Esophagus squamous epithelium (tissue), 5 donors: ENCODE measurements around the gene PLK1. TPM values are rescaled to one million over a fixed set of nuclear protein-coding genes. Genes with fewer than 3 reads are reported as not detected.

Experiments used
- DNase-seq: peaks from one replicate; lab custom pipeline; 2025; lab: John Stamatoyannopoulos, UW
- H3K27ac ChIP-seq, 4 donors: fragments of 200-600 bp; sonication (generic); one replicate each; pipeline ENCODE4 v1.5.1; 2016 to 2019; ENCODE audit warnings: mild to moderate bottlenecking in 1 of 4
- H3K27me3 ChIP-seq, 4 donors: fragments of 200-600 bp; sonication (generic); 1 replicate in 3 of 4; 2 replicates in 1 of 4; pipeline versions ENCODE4 v1.5.1 to v1.6.0; 2017 to 2021; ENCODE audit warnings: antibody characterized with exemption in 1 of 4
- H3K36me3 ChIP-seq, 3 donors: fragments of 200-600 bp; sonication (generic); one replicate each; pipeline ENCODE4 v1.5.1; 2016 to 2019
- H3K4me1 ChIP-seq, 3 donors: fragments of 200-600 bp; sonication (generic); one replicate each; pipeline ENCODE4 v1.5.1; 2017 to 2019
- H3K4me3 ChIP-seq, 4 donors: fragments of 200-600 bp; sonication (generic); 1 replicate in 3 of 4; 2 replicates in 1 of 4; pipeline ENCODE4 v1.5.1; 2016 to 2019; ENCODE audit warnings: mild to moderate bottlenecking in 2 of 4, moderate library complexity in 1 of 4
- H3K9me3 ChIP-seq, 3 donors: fragments of 200-600 bp; sonication (generic); one replicate each; pipeline ENCODE4 v1.5.1; 2016 to 2019
- CTCF ChIP-seq, 6 experiments: fragments of 450-650 bp in 4 of 6; fragments of 200-600 bp in 2 of 6; sonication (generic) in 2 of 6; IDR thresholded peaks; one replicate each; pipeline ENCODE4 v1.5.1; 2016 to 2019; ENCODE audit warnings: antibody characterized with exemption in 6 of 6, mild to moderate bottlenecking in 4 of 6, moderate library complexity in 4 of 6
- POLR2A ChIP-seq, 4 donors: fragments of 450-650 bp; IDR thresholded peaks; one replicate each; pipeline ENCODE4 v1.6.1; 2017; ENCODE audit warnings: antibody characterized with exemption in 4 of 4, mild to moderate bottlenecking in 4 of 4, moderate library complexity in 3 of 4
- WGBS, 2 donors: methylation state at CpG; one replicate each; pipeline ENCODE4 v1.1.5; 2018; 5-methylcytosine and 5-hydroxymethylcytosine counted together
- intact Hi-C: fragments of 100-400 bp; cut with DNase I; formaldehyde crosslinking; loops from one replicate; pipeline ENCODE4 v1.15.0; 2022
- total RNA-seq, 4 donors: library from RNA; depleted of rRNA; stranded (reverse); fragments of >200 nt; gene quantifications; one replicate each; pipeline ENCODE4 v1.1.0, GENCODE V29; 2016
- donor health status: DM: yes; HTN: yes; CAD: no.

Gene PLK1
- total RNA-seq, 4 donors from 2014 or later = 13.0 to 45.3 (median 17.7) TPM

DNA sequence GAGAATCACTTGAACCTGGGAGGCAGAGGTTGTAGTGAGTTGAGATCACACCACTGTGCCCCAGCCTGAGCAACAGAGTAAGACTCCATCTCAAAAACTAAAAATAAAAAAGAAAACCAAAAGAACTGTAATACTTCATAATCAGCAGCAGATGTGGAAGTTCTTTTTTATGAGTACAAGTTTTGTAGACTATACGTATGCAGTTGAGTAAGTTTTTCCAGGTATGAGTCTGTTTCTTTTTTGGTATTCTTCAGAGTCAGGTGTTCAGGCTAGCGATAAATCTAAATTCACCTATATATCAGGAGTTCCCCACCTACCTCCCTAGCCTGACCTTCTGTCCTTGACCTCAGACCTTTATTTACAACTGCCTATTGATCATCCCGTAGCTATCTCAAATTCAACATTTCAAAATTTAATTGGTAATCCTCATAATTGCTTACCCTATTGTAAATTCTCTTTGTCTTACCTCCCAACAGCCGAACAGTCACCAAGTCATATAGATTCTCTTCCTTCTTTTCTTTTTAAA, 26.7 kb upstream of the PLK1 start:
- intact Hi-C loops = no loop called here
- Histone ChIP-seq H3K27ac (no peak overlapping the region), H3K9me3 (no peaks in the 10 kb centered on the region), H3K27me3 (no peaks in the 10 kb centered on the region), H3K36me3 (peaks cover 0 to 91% (median 0%) of the 10 kb centered on the region in 3 donors), H3K4me1 (no peaks in the 10 kb centered on the region), H3K4me3 (no peak overlapping the region)
- TF ChIP-seq CTCF (IDR thresholded peaks at IDR 0.05) = no peak
- no peak for TF ChIP-seq POLR2A (IDR thresholded peaks at IDR 0.05)
- 91% methylated on average over 4 of the region's 4 CpGs for WGBS, 2 donors
- no peak for DNase-seq

DNA sequence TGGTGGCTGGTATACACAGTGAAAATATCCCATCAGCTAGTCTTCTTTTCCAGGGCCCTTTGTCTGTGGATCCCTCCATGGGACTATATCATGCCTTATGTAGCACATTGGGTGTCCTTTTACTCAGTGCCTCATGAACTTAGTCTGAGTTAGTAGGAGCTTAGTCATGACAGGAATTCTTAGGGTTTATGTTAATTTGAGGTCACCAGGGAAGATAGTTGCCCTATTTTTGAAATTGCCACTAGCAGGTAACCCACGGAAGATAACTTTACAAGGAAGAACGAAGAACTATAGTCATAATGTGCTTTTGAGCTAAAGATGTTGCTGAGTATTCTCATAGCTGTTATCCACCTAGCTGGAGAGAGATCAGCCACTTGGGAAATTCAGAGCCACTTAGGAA, 14.8 kb upstream of the PLK1 start:
- H3K4me3 ChIP-seq = no peak overlapping the region
- 79 to 86% methylated on average over 2 of the region's 2 CpGs for WGBS, 2 donors
- no peaks in the 10 kb centered on the region for H3K9me3 ChIP-seq
- no peak overlapping the region for H3K27ac ChIP-seq
- H3K27me3 ChIP-seq = no peaks in the 10 kb centered on the region
- no peaks in the 10 kb centered on the region for H3K4me1 ChIP-seq
- peaks cover 44 to 100% (median 51%) of the 10 kb centered on the region in 3 donors for H3K36me3 ChIP-seq
- intact Hi-C loops = no loop called here
- TF ChIP-seq POLR2A (IDR thresholded peaks at IDR 0.05) = no peak
- no peak for DNase-seq

DNA sequence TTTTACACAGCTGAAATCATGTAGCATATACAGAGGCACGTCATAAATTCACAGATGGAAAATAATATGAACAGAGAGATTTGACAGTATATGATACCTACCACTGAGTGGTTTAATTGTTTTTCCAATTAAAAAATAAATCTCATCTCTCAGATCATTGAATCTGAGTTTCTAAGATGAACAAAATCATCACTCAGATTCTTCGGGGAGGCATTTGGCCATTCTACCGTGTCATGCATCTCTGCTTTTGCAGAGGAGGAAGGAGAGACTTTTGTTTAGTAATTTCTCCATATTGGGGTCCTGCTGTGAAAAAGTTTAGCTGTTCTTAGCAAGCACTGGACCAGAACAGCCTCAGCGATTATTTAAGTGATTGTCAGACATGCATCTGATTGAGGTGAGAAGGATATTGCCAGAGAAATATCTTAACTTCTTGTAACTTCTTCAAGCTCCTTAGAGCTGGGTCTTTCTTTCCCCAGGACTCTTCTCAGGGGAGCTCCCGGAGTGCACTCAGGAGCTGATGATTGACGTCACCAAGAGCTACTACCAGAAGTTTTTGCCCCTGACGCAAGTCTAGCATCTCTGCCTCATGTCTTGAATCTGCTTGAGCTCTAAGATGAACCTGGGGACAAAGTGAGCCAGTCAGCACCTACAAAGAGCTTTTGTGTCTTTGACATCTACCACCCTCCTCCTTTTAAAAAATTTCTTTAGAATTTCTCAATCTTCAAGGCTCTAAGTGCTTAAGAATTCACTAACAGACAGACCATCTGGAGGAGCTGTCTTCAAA, 11.9 kb upstream of the PLK1 start:
- no peaks in the 10 kb centered on the region for H3K4me1 ChIP-seq
- no peaks in the 10 kb centered on the region for H3K27me3 ChIP-seq
- no peak for DNase-seq
- WGBS, 2 donors = 90 to 91% methylated on average over 7 of the region's 7 CpGs
- no peak for TF ChIP-seq CTCF (IDR thresholded peaks at IDR 0.05)
- TF ChIP-seq POLR2A (IDR thresholded peaks at IDR 0.05) = no peak
- H3K4me3 ChIP-seq = no peak overlapping the region
- intact Hi-C loops = no loop called here
- H3K9me3 ChIP-seq = no peaks in the 10 kb centered on the region
- peaks cover 32 to 100% (median 44%) of the 10 kb centered on the region in 3 donors for H3K36me3 ChIP-seq
- no peak overlapping the region for H3K27ac ChIP-seq

DNA sequence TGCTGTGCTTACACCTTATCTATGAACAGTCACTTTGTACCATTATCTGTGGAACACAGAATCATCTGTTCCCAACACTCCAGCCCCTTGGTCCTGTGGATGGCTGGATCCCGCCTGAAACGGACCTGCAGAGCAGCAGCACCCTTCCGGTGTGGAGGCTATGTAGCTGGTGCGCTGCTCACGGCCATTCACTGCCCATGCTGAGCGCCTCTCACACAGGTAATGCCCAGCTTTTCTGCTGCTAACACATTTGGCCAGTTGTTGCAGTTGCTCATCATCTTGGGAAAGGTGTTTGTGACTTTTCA, 11.4 kb upstream of the PLK1 start:
- no peaks in the 10 kb centered on the region for H3K27me3 ChIP-seq
- no peak for TF ChIP-seq POLR2A (IDR thresholded peaks at IDR 0.05)
- TF ChIP-seq CTCF (IDR thresholded peaks at IDR 0.05) = no peak
- no peak for DNase-seq
- H3K36me3 ChIP-seq = peaks cover 31 to 100% (median 44%) of the 10 kb centered on the region in 3 donors
- H3K4me3 ChIP-seq = no peak overlapping the region
- no peaks in the 10 kb centered on the region for H3K4me1 ChIP-seq
- no peak overlapping the region for H3K27ac ChIP-seq
- 96 to 97% methylated on average over 3 to 6 of the region's 6 CpGs for WGBS, 2 donors
- intact Hi-C loops = no loop called here
- no peaks in the 10 kb centered on the region for H3K9me3 ChIP-seq

GRCh38 chr16:23668225-23668624, 10.5 kb upstream of the PLK1 start:
- Histone ChIP-seq H3K9me3 (no peaks in the 10 kb centered on the region), H3K27me3 (no peaks in the 10 kb centered on the region), H3K36me3 (peaks cover 28 to 100% (median 44%) of the 10 kb centered on the region in 3 donors), H3K4me1 (no peaks in the 10 kb centered on the region), H3K4me3 (no peak overlapping the region), H3K27ac (no peak overlapping the region)
- no peak for DNase-seq
- TF ChIP-seq POLR2A (IDR thresholded peaks at IDR 0.05) (no peak), CTCF (IDR thresholded peaks at IDR 0.05) (no peak)
- 77 to 86% methylated on average over 1 of the region's 1 CpG for WGBS, 2 donors
- intact Hi-C loops = no loop called here
